Measurements from ENCODE around the gene GPR132. TPM values are rescaled to one million over a fixed set of nuclear protein-coding genes. Genes with fewer than 3 reads are reported as not detected.

GPR132 gene
- total and polyA plus RNA-seq, 10 of the 15 experiments (the other 5 are each of a cell fraction or from before 2014, with no cell fraction given): 1.9 to 49.3 (median 20.4) TPM

DNA sequence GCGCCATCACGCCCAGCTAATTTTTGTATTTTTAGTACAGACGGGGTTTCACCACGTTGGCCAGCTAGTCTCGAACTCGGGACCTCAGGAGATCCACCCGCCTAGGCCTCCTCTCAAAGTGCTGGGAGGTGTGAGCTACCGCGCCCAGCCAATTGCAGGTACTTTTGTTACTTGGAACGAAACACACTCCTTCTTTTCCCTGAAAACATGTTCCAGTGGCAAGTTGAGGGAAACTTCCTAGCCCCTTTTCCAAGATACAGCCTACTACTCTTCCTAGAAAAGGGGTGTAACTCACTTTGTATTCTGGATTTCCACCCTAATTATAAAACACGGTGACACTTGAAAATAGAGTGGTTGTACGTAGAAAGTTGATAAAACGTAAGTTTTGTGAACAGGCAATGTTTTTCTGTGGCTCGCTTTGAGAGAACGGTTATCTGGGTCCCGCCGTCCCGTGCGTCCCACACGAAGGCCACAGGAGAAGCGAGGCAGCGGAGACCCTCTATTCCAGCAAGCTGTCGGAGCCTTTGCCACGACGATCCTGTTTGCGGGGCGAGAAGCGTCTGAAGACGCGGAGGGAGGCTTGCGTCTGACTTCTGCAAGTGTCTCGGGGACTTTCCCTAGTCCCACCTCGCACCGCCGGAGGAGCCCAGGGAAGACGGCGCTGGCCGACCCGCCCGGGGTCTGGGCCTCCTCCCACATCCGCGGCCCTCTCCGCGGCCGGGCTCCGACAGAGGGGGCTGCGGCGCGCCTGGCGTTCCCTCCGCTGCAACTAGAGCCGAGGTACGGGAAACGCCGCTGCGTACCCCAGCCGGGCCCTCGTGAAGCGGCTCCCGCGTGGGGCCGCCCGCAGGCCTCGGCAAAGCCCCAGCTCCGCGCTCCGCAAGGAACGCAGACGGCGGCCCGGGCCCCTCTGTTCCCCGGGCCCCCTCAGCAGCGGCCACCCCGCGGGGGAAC lies 45.1 kb downstream of the GPR132 start (continued):
- TF ChIP-seq GATAD2B (conservative IDR thresholded peaks at IDR 0.05; ENCODE audit: low read depth) (0 out of 2 replicates have a peak, but pooled peaks have one; percentile 94), SMAD5 (IDR thresholded peaks at IDR 0.05; ENCODE audit: low read depth) (0 out of 2 replicates have a peak, but pooled peaks have one; percentile 25), NR2F1 (conservative IDR thresholded peaks at IDR 0.05) (no peak; the same call in 1 of the 2 replicates), EED (IDR thresholded peaks at IDR 0.05; ENCODE audit: low read depth) (0 out of 2 replicates have a peak, but pooled peaks have one; percentile 12), PAX8 (IDR thresholded peaks at IDR 0.05) (no peak)
- TF ChIP-seq, protein P1, sequence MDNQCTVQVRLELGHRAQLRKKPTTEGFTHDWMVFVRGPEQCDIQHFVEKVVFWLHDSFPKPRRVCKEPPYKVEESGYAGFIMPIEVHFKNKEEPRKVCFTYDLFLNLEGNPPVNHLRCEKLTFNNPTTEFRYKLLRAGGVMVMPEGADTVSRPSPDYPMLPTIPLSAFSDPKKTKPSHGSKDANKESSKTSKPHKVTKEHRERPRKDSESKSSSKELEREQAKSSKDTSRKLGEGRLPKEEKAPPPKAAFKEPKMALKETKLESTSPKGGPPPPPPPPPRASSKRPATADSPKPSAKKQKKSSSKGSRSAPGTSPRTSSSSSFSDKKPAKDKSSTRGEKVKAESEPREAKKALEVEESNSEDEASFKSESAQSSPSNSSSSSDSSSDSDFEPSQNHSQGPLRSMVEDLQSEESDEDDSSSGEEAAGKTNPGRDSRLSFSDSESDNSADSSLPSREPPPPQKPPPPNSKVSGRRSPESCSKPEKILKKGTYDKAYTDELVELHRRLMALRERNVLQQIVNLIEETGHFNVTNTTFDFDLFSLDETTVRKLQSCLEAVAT (IDR thresholded peaks at IDR 0.05): peak; percentile 53; the same call in 1 of the 2 replicates
- TF ChIP-seq, protein P2, sequence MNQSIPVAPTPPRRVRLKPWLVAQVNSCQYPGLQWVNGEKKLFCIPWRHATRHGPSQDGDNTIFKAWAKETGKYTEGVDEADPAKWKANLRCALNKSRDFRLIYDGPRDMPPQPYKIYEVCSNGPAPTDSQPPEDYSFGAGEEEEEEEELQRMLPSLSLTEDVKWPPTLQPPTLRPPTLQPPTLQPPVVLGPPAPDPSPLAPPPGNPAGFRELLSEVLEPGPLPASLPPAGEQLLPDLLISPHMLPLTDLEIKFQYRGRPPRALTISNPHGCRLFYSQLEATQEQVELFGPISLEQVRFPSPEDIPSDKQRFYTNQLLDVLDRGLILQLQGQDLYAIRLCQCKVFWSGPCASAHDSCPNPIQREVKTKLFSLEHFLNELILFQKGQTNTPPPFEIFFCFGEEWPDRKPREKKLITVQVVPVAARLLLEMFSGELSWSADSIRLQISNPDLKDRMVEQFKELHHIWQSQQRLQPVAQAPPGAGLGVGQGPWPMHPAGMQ (IDR thresholded peaks at IDR 0.05; ENCODE audit: borderline replicate concordance): no peak
